ENCODE results near the gene BRIP1.
"Not testable (repeated sequence)": the region's sequence is repeated elsewhere in the genome, so short reads cannot be mapped to it uniquely, and the experiment has no call there.

The BRIP1 gene

DNA sequence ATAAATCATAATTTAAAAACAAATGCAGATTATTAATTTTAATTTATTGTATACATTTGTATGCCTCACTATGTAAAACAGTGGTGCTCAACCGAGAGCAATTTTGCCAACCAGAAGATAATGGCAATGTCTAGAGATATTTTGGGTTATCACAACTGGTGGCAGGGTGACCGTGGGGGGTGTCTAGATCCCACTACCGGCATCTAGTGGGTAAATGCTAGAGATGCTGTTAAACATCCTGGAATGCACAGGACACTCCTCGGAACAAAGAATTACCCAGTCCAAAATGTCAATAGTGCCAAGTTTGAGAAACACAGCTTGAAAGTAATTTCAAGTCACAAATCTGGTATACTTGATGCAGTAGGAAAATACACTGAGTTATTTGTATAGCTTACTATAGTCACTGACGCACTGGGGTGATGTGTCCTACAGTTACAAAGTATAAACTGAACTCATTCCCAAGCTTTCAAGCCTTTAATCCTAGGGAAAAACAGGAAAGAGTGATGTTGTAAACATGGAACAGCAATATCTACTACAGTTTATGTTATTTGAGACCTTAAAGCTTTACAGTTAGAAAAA is 133.5 kb downstream of the BRIP1 start:
- H3K79me2 ChIP-seq = no peaks in the 10 kb centered on the region
- H3K27ac ChIP-seq = no peak overlapping the region
- H3K9ac ChIP-seq = no peak overlapping the region
- TF ChIP-seq, protein P1, sequence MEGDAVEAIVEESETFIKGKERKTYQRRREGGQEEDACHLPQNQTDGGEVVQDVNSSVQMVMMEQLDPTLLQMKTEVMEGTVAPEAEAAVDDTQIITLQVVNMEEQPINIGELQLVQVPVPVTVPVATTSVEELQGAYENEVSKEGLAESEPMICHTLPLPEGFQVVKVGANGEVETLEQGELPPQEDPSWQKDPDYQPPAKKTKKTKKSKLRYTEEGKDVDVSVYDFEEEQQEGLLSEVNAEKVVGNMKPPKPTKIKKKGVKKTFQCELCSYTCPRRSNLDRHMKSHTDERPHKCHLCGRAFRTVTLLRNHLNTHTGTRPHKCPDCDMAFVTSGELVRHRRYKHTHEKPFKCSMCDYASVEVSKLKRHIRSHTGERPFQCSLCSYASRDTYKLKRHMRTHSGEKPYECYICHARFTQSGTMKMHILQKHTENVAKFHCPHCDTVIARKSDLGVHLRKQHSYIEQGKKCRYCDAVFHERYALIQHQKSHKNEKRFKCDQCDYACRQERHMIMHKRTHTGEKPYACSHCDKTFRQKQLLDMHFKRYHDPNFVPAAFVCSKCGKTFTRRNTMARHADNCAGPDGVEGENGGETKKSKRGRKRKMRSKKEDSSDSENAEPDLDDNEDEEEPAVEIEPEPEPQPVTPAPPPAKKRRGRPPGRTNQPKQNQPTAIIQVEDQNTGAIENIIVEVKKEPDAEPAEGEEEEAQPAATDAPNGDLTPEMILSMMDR (IDR thresholded peaks at IDR 0.05) = no peak
- no peaks in the 10 kb centered on the region for H3K9me3 ChIP-seq (ENCODE audit: control insufficient read depth, low read length)
- H3K36me3 ChIP-seq (ENCODE audit: control insufficient read depth, insufficient read depth, low read length) = no peaks in the 10 kb centered on the region
- H2AFZ ChIP-seq = no peak overlapping the region
- no peak overlapping the region for H3K4me3 ChIP-seq (ENCODE audit: low read depth, low read length)
- H3K27me3 ChIP-seq (ENCODE audit: control insufficient read depth, insufficient read depth, low read length) = no peaks in the 10 kb centered on the region
- no peaks in the 10 kb centered on the region for H3K4me1 ChIP-seq
- H3K4me2 ChIP-seq (ENCODE audit: low read length) = no peak overlapping the region

DNA sequence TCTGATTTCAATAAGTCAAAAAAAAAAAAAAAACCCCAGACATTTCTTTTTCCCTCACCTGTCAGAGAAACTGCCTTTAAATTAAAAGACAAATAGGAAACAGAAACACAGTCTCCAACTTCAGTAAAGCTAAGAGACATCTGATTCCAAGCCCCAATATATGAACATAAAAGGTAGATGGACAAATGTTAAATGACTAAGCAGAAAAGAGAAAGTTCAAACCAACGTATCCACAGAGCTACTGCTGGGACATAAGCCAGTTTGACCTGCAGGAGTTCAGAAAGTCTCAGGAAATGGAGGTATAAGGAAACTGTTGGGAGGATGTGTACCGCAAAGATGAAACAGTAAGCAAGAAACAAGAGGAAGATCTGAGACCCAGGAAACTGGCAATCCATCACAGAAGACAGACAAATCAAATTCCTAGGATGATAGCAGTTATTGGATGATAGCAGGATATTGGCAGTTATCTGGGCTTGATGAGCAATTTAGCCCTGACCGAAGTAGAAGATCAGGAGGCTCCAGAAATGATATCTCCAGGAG is 135.0 kb downstream of the BRIP1 start:
- no peaks in the 10 kb centered on the region for H3K27me3 ChIP-seq (ENCODE audit: control insufficient read depth, insufficient read depth, low read length)
- no peak overlapping the region for H3K9ac ChIP-seq
- no peaks in the 10 kb centered on the region for H3K79me2 ChIP-seq
- H3K36me3 ChIP-seq (ENCODE audit: control insufficient read depth, insufficient read depth, low read length) = no peaks in the 10 kb centered on the region
- H2AFZ ChIP-seq = no peak overlapping the region
- no peaks in the 10 kb centered on the region for H3K4me1 ChIP-seq
- no peak overlapping the region for H3K27ac ChIP-seq
- TF ChIP-seq, protein P1 (IDR thresholded peaks at IDR 0.05) = no peak
- no peak overlapping the region for H3K4me2 ChIP-seq (ENCODE audit: low read length)
- H3K4me3 ChIP-seq (ENCODE audit: low read depth, low read length) = no peak overlapping the region
- no peaks in the 10 kb centered on the region for H3K9me3 ChIP-seq (ENCODE audit: control insufficient read depth, low read length)

- H2AFZ ChIP-seq; H3K9ac ChIP-seq; H3K27ac ChIP-seq; H3K4me1 ChIP-seq; H3K36me3 ChIP-seq (ENCODE audit: control insufficient read depth, insufficient read depth, low read length); H3K4me3 ChIP-seq (ENCODE audit: low read depth, low read length); H3K79me2 ChIP-seq; H3K9me3 ChIP-seq (ENCODE audit: control insufficient read depth, low read length); H3K4me2 ChIP-seq (ENCODE audit: low read length); H3K27me3 ChIP-seq (ENCODE audit: control insufficient read depth, insufficient read depth, low read length): not testable (repeated sequence)
Measured at GRCh38 chr17:61727798-61728197, 135.5 kb downstream of the BRIP1 start.

- H3K4me1 ChIP-seq = no peaks in the 10 kb centered on the region
- no peak overlapping the region for H2AFZ ChIP-seq
- H3K9ac ChIP-seq = no peak overlapping the region
- no peak overlapping the region for H3K27ac ChIP-seq
- H3K27me3 ChIP-seq (ENCODE audit: control insufficient read depth, insufficient read depth, low read length) = no peaks in the 10 kb centered on the region
- no peaks in the 10 kb centered on the region for H3K36me3 ChIP-seq (ENCODE audit: control insufficient read depth, insufficient read depth, low read length)
- H3K79me2 ChIP-seq = no peaks in the 10 kb centered on the region
- no peak overlapping the region for H3K4me2 ChIP-seq (ENCODE audit: low read length)
- no peaks in the 10 kb centered on the region for H3K9me3 ChIP-seq (ENCODE audit: control insufficient read depth, low read length)
- H3K4me3 ChIP-seq (ENCODE audit: low read depth, low read length) = no peak overlapping the region
- TF ChIP-seq, protein P1 (IDR thresholded peaks at IDR 0.05) = no peak
Measured at GRCh38 chr17:61726977-61727376, 136.4 kb downstream of the BRIP1 start.

DNA sequence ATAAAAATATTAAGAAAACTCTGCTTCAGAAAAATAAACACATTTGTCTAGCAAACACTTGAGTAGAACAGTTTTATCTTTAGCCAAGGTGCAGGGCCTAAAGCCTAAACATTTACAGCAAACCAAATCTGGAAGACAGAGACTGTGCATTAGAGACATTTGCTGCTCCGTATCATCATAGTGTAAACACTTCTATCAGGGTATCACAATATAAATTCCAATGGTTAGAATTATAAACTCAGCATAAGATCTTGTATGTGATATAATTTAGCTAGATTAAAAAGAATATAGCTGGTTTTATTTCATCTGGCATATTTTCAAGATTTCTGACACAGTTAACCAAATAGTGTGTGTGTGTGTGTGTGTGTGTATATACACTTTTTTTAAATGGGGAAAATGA is 138.6 kb downstream of the BRIP1 start:
- Histone ChIP-seq H3K27ac (no peak overlapping the region), H3K36me3 (ENCODE audit: control insufficient read depth, insufficient read depth, low read length) (no peaks in the 10 kb centered on the region), H3K4me1 (no peaks in the 10 kb centered on the region), H3K9me3 (ENCODE audit: control insufficient read depth, low read length) (no peaks in the 10 kb centered on the region), H3K4me2 (ENCODE audit: low read length) (no peak overlapping the region), H3K79me2 (no peaks in the 10 kb centered on the region), H2AFZ (no peak overlapping the region), H3K4me3 (ENCODE audit: low read depth, low read length) (no peak overlapping the region), H3K27me3 (ENCODE audit: control insufficient read depth, insufficient read depth, low read length) (no peaks in the 10 kb centered on the region), H3K9ac (no peak overlapping the region)
- TF ChIP-seq, protein P1 (IDR thresholded peaks at IDR 0.05) = no peak
